ENCODE measurements around the gene TCOF1.

DNA sequence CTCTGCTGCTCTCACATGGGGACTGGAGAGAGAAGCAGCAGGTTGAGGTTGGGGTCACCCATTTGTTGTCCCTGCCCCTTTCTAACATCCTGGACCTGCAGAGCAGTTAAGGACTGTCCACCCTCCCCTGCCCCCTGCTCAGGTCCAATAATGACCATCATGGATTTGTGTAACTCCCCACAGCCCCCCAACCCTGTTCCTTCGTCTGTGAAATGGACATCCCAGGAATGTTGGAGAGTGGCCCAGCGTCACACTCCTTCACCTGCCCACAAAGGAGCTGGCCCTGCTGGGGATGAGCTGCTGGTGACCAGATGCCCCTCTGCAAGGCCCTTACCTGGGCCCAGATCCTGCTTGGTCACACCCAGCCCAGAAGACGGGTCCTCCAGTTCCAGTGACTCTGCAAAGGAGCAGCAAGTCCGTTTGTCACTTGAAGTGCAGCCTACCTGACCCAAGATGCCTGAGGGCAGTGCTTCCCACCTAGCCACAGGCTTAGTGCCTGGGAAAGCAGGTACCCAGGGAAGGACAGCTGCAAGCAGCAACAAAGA is 44.8 kb downstream of the TCOF1 start:
- TF ChIP-seq, protein P1, sequence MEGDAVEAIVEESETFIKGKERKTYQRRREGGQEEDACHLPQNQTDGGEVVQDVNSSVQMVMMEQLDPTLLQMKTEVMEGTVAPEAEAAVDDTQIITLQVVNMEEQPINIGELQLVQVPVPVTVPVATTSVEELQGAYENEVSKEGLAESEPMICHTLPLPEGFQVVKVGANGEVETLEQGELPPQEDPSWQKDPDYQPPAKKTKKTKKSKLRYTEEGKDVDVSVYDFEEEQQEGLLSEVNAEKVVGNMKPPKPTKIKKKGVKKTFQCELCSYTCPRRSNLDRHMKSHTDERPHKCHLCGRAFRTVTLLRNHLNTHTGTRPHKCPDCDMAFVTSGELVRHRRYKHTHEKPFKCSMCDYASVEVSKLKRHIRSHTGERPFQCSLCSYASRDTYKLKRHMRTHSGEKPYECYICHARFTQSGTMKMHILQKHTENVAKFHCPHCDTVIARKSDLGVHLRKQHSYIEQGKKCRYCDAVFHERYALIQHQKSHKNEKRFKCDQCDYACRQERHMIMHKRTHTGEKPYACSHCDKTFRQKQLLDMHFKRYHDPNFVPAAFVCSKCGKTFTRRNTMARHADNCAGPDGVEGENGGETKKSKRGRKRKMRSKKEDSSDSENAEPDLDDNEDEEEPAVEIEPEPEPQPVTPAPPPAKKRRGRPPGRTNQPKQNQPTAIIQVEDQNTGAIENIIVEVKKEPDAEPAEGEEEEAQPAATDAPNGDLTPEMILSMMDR (conservative IDR thresholded peaks at IDR 0.05) = no peak
- TF ChIP-seq EZH2 (IDR thresholded peaks at IDR 0.05; ENCODE audit: low read depth) = no peak

All from PC-9 (cell line).